Measurements from ENCODE around the gene PSEN2. TPM values are rescaled to one million over a fixed set of nuclear protein-coding genes. Genes with fewer than 3 reads are reported as not detected.

Gene PSEN2
- total RNA-seq, 1 donor from 2014 or later: 18.8 TPM

DNA sequence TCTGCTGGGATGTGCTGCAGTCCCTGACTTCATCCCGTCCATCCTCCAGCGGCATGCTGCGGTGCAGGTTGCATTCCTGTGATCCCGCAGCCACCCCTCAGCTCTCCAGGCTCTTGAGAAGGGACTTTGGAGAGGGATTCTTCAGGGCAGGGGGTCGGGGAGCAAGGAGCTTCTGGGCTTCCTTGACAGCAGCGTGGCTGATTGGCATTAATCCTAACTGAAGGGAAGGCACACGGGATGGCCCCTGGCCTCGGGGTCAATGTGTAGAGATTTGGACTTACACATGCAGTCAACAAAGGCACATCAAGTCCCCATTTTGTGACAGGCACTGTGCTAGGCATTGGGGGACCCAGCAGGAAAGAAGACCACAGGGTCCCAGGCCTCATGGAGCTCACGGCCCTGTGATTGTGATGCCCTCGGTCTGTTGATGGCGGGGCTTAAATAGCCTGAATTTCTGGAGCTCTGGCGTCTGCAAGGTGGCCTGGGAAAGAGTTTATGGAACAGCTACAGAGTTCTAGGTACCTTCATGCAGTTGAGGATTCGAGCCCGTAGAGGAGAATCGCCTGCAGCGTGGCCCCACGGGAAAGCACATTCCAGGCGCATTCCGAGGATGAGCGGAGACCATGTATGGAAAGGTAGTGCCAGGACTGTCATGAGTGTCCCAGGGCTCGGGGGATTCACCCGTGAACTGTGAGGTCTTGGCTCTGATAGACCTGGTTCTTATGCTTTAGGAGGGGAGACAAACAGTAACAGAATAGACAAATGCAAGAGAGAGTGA, 20.1 kb downstream of the PSEN2 start:
- Mint-ChIP-seq H3K27ac (ENCODE audit: unreplicated experiment) (no peak overlapping the region), H3K36me3 (ENCODE audit: unreplicated experiment) (peaks cover 17% of the 10 kb centered on the region), H3K4me1 (ENCODE audit: unreplicated experiment) (peaks cover 7% of the 10 kb centered on the region), H3K9me3 (ENCODE audit: unreplicated experiment) (no peaks in the 10 kb centered on the region), H3K4me3 (ENCODE audit: unreplicated experiment) (no peak overlapping the region), H3K27me3 (ENCODE audit: unreplicated experiment) (no peaks in the 10 kb centered on the region)
- TF ChIP-seq, protein P1, sequence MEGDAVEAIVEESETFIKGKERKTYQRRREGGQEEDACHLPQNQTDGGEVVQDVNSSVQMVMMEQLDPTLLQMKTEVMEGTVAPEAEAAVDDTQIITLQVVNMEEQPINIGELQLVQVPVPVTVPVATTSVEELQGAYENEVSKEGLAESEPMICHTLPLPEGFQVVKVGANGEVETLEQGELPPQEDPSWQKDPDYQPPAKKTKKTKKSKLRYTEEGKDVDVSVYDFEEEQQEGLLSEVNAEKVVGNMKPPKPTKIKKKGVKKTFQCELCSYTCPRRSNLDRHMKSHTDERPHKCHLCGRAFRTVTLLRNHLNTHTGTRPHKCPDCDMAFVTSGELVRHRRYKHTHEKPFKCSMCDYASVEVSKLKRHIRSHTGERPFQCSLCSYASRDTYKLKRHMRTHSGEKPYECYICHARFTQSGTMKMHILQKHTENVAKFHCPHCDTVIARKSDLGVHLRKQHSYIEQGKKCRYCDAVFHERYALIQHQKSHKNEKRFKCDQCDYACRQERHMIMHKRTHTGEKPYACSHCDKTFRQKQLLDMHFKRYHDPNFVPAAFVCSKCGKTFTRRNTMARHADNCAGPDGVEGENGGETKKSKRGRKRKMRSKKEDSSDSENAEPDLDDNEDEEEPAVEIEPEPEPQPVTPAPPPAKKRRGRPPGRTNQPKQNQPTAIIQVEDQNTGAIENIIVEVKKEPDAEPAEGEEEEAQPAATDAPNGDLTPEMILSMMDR (IDR thresholded peaks at IDR 0.05): no peak
- DNase-seq (ENCODE audit: extremely low spot score, unreplicated experiment): no peak

DNA sequence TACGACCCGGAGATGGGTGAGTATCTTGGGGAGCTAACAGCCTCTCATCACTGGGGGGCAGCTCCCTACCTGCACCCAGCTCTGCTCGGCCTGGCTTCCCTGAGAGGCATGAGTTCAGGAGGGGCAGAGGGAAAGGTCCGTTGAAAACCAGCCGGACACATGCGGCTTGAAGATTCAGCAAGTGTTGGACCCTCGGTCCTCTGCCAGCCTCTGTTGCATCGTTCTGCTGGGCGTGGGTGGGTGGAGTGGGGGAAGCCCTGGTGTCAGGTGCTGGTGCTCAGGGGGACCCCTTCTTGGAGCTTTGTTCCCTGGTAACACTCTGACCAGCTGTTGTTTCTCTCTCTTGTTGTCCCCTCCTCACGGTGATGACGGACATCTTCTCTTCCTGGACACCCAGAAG, 20.9 kb downstream of the PSEN2 start:
- Mint-ChIP-seq H3K36me3 (ENCODE audit: unreplicated experiment) (peaks cover 10% of the 10 kb centered on the region), H3K9me3 (ENCODE audit: unreplicated experiment) (no peaks in the 10 kb centered on the region), H3K4me1 (ENCODE audit: unreplicated experiment) (peaks cover 7% of the 10 kb centered on the region), H3K27me3 (ENCODE audit: unreplicated experiment) (no peaks in the 10 kb centered on the region), H3K4me3 (ENCODE audit: unreplicated experiment) (no peak overlapping the region), H3K27ac (ENCODE audit: unreplicated experiment) (no peak overlapping the region)
- no peak for DNase-seq (ENCODE audit: extremely low spot score, unreplicated experiment)
- TF ChIP-seq, protein P1 (IDR thresholded peaks at IDR 0.05): no peak

DNA sequence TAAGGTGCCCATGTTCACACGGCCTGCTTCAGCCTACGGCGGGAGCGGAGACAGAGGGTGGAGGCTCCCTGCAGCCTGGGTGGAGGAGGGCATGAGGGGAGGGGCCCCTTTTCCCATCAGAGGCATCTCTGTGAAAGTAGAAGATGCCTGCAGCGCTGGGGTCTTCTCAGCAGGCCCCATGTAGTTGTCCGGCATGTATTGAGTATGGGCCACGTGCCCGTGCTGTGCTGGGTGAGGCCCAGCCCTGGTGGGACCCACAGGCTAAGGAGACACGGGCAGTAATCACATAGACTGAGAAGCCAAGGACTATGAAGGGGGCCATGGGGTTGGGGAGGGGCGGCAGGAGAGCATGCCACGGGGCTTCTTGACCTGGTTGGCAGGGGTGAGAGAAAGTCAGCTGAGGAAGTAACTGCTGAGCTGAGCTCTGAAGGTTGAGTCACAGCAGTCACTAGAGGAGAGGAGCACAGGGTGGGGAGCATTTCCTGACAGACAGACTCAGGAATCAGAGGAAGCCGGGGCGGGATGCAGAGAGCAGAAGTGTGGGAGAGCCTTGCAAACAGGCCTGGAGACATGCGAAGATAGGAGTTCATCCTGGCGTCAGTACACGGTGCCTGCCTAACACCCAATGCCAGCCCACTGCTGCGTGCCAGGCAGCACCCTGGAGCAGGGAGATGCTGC, 21.6 kb downstream of the PSEN2 start:
- Mint-ChIP-seq H3K9me3 (ENCODE audit: unreplicated experiment) (no peaks in the 10 kb centered on the region), H3K36me3 (ENCODE audit: unreplicated experiment) (peaks cover 13% of the 10 kb centered on the region), H3K4me1 (ENCODE audit: unreplicated experiment) (peaks cover 7% of the 10 kb centered on the region), H3K4me3 (ENCODE audit: unreplicated experiment) (no peak overlapping the region), H3K27me3 (ENCODE audit: unreplicated experiment) (no peaks in the 10 kb centered on the region), H3K27ac (ENCODE audit: unreplicated experiment) (no peak overlapping the region)
- TF ChIP-seq, protein P1 (IDR thresholded peaks at IDR 0.05): no peak
- no peak for DNase-seq (ENCODE audit: extremely low spot score, unreplicated experiment)

DNA sequence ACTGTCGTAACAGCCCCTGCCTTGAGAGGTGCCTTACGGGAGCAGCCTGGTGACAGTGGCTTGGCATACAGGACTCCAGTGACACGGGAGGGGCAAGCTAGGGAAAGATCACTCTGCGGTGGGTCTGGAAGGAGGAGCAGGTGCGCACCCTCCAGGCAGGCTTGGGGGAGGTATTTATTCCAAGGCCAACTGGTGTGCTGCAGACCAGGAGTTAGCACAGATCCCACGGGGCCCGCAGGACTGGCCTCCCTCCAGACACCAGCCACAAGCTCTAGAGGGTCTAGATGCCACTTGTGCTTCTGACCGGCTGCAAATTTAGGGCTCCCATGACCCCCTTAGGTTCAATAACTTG, 22.1 kb downstream of the PSEN2 start:
- Mint-ChIP-seq H3K27ac (ENCODE audit: unreplicated experiment) (no peak overlapping the region), H3K4me3 (ENCODE audit: unreplicated experiment) (no peak overlapping the region), H3K27me3 (ENCODE audit: unreplicated experiment) (no peaks in the 10 kb centered on the region), H3K9me3 (ENCODE audit: unreplicated experiment) (no peaks in the 10 kb centered on the region), H3K36me3 (ENCODE audit: unreplicated experiment) (peaks cover 18% of the 10 kb centered on the region), H3K4me1 (ENCODE audit: unreplicated experiment) (peaks cover 7% of the 10 kb centered on the region)
- no peak for DNase-seq (ENCODE audit: extremely low spot score, unreplicated experiment)
- TF ChIP-seq, protein P1 (IDR thresholded peaks at IDR 0.05): no peak

DNA sequence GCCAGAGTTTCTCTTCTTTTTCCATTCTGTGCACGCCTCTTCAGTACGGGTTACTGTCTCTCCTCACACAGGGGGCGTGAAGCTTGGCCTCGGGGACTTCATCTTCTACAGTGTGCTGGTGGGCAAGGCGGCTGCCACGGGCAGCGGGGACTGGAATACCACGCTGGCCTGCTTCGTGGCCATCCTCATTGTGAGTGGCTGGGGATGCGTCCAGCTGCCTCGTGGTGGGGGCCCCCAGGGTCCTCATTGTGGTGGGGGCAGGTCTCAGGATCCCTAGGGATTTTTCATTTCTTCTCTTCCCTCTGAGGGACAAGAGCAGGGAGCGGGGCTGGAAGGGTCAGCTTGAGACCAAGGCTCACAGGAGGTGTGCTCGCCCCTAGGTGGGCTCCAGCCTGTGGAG, 23.5 kb downstream of the PSEN2 start:
- Mint-ChIP-seq H3K4me1 (ENCODE audit: unreplicated experiment) (peaks cover 7% of the 10 kb centered on the region), H3K36me3 (ENCODE audit: unreplicated experiment) (peaks cover 20% of the 10 kb centered on the region), H3K9me3 (ENCODE audit: unreplicated experiment) (no peaks in the 10 kb centered on the region), H3K27ac (ENCODE audit: unreplicated experiment) (no peak overlapping the region), H3K27me3 (ENCODE audit: unreplicated experiment) (no peaks in the 10 kb centered on the region), H3K4me3 (ENCODE audit: unreplicated experiment) (no peak overlapping the region)
- TF ChIP-seq, protein P1 (IDR thresholded peaks at IDR 0.05): no peak
- no peak for DNase-seq (ENCODE audit: extremely low spot score, unreplicated experiment)
